IPS DF 19.7 (cell line): ENCODE results near the gene PIK3IP1.
"Not testable (repeated sequence)": the region's sequence is repeated elsewhere in the genome, so short reads cannot be mapped to it uniquely, and the experiment has no call there.

Source experiments
- DNase-seq: peaks from one replicate; pipeline ENCODE4 v3.0.0-alpha.2; 2013; ENCODE audit warnings: low read depth, low spot score

PIK3IP1 gene

GRCh38 chr22:31292236-31292989 is at the start of gene PIK3IP1:
PIK3IP1 (minus strand) TSS chr22:31292488; CDS start chr22:31292344, 144 bp downstream.
- DNase-seq: peak; percentile 87

- DNase-seq: no peak
Measured at GRCh38 chr22:31341386-31342088, 49.2 kb upstream of the PIK3IP1 start.

GRCh38 chr22:31340765-31341247 is 48.5 kb upstream of the PIK3IP1 start:
- DNase-seq: no peak

GRCh38 chr22:31340360-31340759 is 48.1 kb upstream of the PIK3IP1 start:
- DNase-seq: no peak

GRCh38 chr22:31339148-31339832 is 47.0 kb upstream of the PIK3IP1 start:
- no peak for DNase-seq

GRCh38 chr22:31337178-31337577 is 44.9 kb upstream of the PIK3IP1 start:
- DNase-seq: no peak

GRCh38 chr22:31334329-31334728 is 42.0 kb upstream of the PIK3IP1 start:
- DNase-seq: no peak

- no peak for DNase-seq
Measured at GRCh38 chr22:31333641-31334040, 41.4 kb upstream of the PIK3IP1 start.

- DNase-seq: no peak
Measured at GRCh38 chr22:31332886-31333285, 40.6 kb upstream of the PIK3IP1 start.

GRCh38 chr22:31332010-31332409 is 39.7 kb upstream of the PIK3IP1 start:
- DNase-seq: no peak

GRCh38 chr22:31329453-31330215 is 37.3 kb upstream of the PIK3IP1 start:
- DNase-seq: no peak

GRCh38 chr22:31329029-31329428 is 36.7 kb upstream of the PIK3IP1 start:
- DNase-seq: no peak

- DNase-seq: no peak
Measured at GRCh38 chr22:31328544-31328960, 36.3 kb upstream of the PIK3IP1 start.

GRCh38 chr22:31327806-31328543 is 35.7 kb upstream of the PIK3IP1 start:
- DNase-seq: no peak

- no peak for DNase-seq
Measured at GRCh38 chr22:31326877-31327276, 34.6 kb upstream of the PIK3IP1 start.

GRCh38 chr22:31323578-31324550 is 31.6 kb upstream of the PIK3IP1 start:
- no peak for DNase-seq

GRCh38 chr22:31321421-31321820 is 29.1 kb upstream of the PIK3IP1 start:
- DNase-seq: no peak

GRCh38 chr22:31314220-31314619 is 21.9 kb upstream of the PIK3IP1 start:
- not testable (repeated sequence) for DNase-seq

- DNase-seq: peak; percentile 64
Measured at GRCh38 chr22:31313366-31314147, 21.3 kb upstream of the PIK3IP1 start.
